Large intestine (tissue), 3 donors: ENCODE results near the gene NPSR1. TPM values are rescaled to one million over a fixed set of nuclear protein-coding genes. Genes with fewer than 3 reads are reported as not detected.
"Not testable (repeated sequence)": the region's sequence is repeated elsewhere in the genome, so short reads cannot be mapped to it uniquely, and the experiment has no call there.

Source experiments
- DNase-seq, 2 donors: peaks; one replicate each; pipeline versions ENCODE4 v3.0.0 to v3.0.0-alpha.2; 2013
- H3K27ac ChIP-seq: one replicate; pipeline ENCODE4 v1.5.1; 2013; ENCODE audit warnings: low read length
- H3K27me3 ChIP-seq: 2 replicates; pipeline ENCODE4 v1.6.1; 2013; ENCODE audit warnings: low read length; ENCODE audit not compliant: control insufficient read depth, insufficient read depth
- H3K36me3 ChIP-seq: 2 replicates; pipeline ENCODE4 v1.6.1; 2013; ENCODE audit warnings: low read length; ENCODE audit not compliant: control insufficient read depth, insufficient read depth
- H3K4me1 ChIP-seq: one replicate; pipeline ENCODE4 v1.6.1; 2013; ENCODE audit warnings: low read length; ENCODE audit not compliant: control insufficient read depth, insufficient read depth
- H3K4me3 ChIP-seq: one replicate; pipeline ENCODE4 v1.5.1; 2013; ENCODE audit warnings: low read length
- H3K9me3 ChIP-seq: one replicate; pipeline ENCODE4 v1.6.1; 2013; ENCODE audit warnings: mild to moderate bottlenecking, low read depth, low read length, moderate library complexity; ENCODE audit not compliant: control insufficient read depth
- WGBS: methylation state at CpG from one replicate; pipeline ENCODE4 v1.1.5; 2013; ENCODE audit warnings: low lambda C conversion rate; ENCODE audit not compliant: insufficient coverage; 5-methylcytosine and 5-hydroxymethylcytosine counted together
- polyA plus RNA-seq: library from polyadenylated mRNA; unstranded; fragments of 120-200 nt; gene quantifications from one replicate; pipeline ENCODE4 v1.2.1, GENCODE V29; 2013

NPSR1 gene
- polyA plus RNA-seq, 1 donor, result 0.16 TPM

DNA sequence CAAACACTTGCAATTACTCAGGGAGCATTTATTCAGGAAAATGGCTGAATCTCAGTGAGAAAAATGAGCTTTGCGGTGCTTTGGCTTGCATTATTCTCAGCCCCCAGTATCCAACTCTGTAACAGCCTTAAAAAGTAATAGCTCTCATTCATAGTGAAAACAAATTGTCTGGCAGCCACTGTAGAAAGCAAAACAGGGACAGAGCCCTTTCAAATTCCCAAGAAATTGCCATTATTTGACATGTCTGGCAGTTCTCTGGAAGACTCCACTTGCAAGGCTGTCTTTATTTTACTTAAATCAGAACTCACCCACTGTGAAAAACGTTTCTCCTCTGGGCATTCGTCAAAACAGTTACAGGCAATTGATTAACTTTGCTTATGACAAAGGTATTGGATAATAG is 122.5 kb downstream of the NPSR1 start:
- Histone ChIP-seq H3K9me3 (peaks cover 4% of the 10 kb centered on the region), H3K27ac (no peak overlapping the region), H3K4me3 (no peak overlapping the region), H3K36me3 (no peaks in the 10 kb centered on the region), H3K4me1 (no peaks in the 10 kb centered on the region), H3K27me3 (no peaks in the 10 kb centered on the region)
- 83% methylated on average over 1 of the region's 3 CpGs for whole genome bisulfite sequencing
- no peak for DNase-seq

- H3K9me3 ChIP-seq, result no peaks in the 10 kb centered on the region
- no peaks in the 10 kb centered on the region for H3K4me1 ChIP-seq
- no peak for DNase-seq
- H3K27me3 ChIP-seq, result no peaks in the 10 kb centered on the region
- no peaks in the 10 kb centered on the region for H3K36me3 ChIP-seq
- WGBS, result 33% methylated on average over 1 of the region's 1 CpG
- H3K4me3 ChIP-seq, result no peak overlapping the region
- H3K27ac ChIP-seq, result no peak overlapping the region
Measured at GRCh38 chr7:34787586-34787985, 129.6 kb downstream of the NPSR1 start.

DNA sequence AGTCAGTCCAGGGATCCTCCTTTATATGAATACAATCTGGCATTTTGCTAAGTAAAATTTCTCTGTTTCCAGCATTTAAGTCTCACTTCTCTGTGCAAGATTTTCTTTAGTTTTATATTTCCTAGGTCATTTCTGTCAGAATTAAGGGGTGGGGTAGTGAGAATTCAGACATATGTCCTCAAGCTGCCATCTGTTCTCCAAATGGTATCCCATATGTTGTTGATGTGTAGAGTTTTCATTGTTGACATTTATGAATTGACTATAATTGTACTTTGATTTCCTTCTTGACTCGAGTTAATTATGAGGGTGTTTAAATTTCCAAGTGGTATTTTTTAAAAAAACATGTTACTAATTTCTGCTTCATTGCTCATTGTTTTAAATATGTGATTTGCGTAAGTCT is 148.8 kb downstream of the NPSR1 start:
- DNase-seq, result no peak
- Histone ChIP-seq H3K27me3 (no peaks in the 10 kb centered on the region), H3K36me3 (no peaks in the 10 kb centered on the region), H3K4me3 (no peak overlapping the region), H3K27ac (no peak overlapping the region), H3K4me1 (no peaks in the 10 kb centered on the region), H3K9me3 (peaks cover 5% of the 10 kb centered on the region)
- 100% methylated on average over 1 of the region's 2 CpGs for WGBS

- Histone ChIP-seq H3K27me3 (no peaks in the 10 kb centered on the region), H3K36me3 (no peaks in the 10 kb centered on the region), H3K4me3 (no peak overlapping the region), H3K27ac (no peak overlapping the region), H3K4me1 (no peaks in the 10 kb centered on the region), H3K9me3 (peaks cover 5% of the 10 kb centered on the region)
- WGBS, result 100% methylated on average over 1 of the region's 7 CpGs
- no peak for DNase-seq
Measured at GRCh38 chr7:34807548-34808340, 149.7 kb downstream of the NPSR1 start.

- DNase-seq, H3K27ac ChIP-seq, H3K36me3 ChIP-seq, H3K27me3 ChIP-seq, H3K9me3 ChIP-seq, H3K4me1 ChIP-seq, H3K4me3 ChIP-seq: not testable (repeated sequence)
- WGBS, result no CpG with 5 or more reads among the region's 7 CpGs
Measured at GRCh38 chr7:34814203-34814842, 156.3 kb downstream of the NPSR1 start.

DNA sequence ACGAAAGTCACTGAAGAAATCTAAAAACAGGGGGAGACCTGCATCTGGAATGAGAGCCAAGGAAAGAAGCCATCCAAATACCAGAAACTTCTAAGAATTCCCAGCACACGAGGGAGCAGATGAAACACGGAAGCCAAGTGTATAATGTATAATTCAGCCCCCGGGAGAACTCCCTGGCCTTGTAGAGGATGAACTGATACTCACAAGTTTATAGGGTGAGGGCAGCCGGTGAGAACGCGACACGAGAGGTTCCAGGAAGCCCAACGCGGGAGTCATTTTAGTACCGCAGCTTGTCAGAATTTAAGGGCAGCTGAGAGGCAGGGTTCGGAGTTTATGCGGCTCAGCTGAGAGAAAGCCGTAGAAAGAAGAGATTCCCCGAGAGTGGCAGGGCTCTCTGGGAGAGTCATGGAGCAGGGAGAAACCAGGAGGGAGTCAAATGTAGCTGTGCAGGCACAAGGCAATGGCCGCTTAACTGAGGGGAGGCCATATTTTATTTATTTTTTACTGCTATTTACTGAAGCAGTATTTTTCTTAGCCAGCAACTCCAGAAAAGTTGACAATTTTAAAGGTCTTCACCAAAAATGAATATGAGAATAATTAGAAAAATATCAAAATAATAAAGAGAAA is 164.0 kb downstream of the NPSR1 start:
- no CpG with 5 or more reads among the region's 16 CpGs for WGBS
- Histone ChIP-seq H3K27me3 (no peaks in the 10 kb centered on the region), H3K4me1 (no peaks in the 10 kb centered on the region), H3K36me3 (no peaks in the 10 kb centered on the region), H3K9me3 (no peaks in the 10 kb centered on the region), H3K27ac (no peak overlapping the region), H3K4me3 (no peak overlapping the region)
- no peak for DNase-seq

- Histone ChIP-seq H3K27ac (no peak overlapping the region), H3K27me3 (no peaks in the 10 kb centered on the region), H3K9me3 (no peaks in the 10 kb centered on the region), H3K36me3 (no peaks in the 10 kb centered on the region), H3K4me3 (no peak overlapping the region), H3K4me1 (no peaks in the 10 kb centered on the region)
- 67% methylated on average over 1 of the region's 7 CpGs for WGBS
- peak; percentile 16 to 17 for DNase-seq
Measured at GRCh38 chr7:34823650-34824258, 165.7 kb downstream of the NPSR1 start.

GRCh38 chr7:34825221-34825620 is 167.2 kb downstream of the NPSR1 start:
- no CpG with 5 or more reads among the region's 2 CpGs for WGBS
- H3K27me3 ChIP-seq, result no peaks in the 10 kb centered on the region
- H3K9me3 ChIP-seq, result no peaks in the 10 kb centered on the region
- DNase-seq, result no peak
- no peak overlapping the region for H3K4me3 ChIP-seq
- H3K27ac ChIP-seq, result no peak overlapping the region
- H3K4me1 ChIP-seq, result no peaks in the 10 kb centered on the region
- H3K36me3 ChIP-seq, result no peaks in the 10 kb centered on the region

DNA sequence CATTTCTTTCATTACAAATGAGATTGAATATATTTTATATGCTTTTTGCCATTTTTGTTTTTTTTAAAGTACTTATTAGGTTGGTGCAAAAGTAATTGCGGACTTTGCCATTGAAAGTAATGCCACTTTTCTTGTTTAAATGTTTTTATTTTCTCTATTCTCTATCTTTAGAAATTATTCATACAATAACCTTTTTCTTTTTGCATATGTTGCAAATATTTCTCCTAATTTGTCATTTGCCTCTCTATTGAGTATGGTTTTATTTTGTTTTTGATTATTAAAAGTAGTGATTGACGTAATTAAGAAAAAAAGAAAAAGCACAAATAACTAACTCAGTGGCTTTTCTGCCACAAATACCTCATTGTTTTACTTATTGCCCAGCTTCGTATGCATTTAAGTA is 172.4 kb downstream of the NPSR1 start:
- Histone ChIP-seq H3K4me1 (no peaks in the 10 kb centered on the region), H3K4me3 (no peak overlapping the region), H3K27ac (no peak overlapping the region), H3K27me3 (no peaks in the 10 kb centered on the region), H3K9me3 (no peaks in the 10 kb centered on the region), H3K36me3 (no peaks in the 10 kb centered on the region)
- 71% methylated on average over 2 of the region's 3 CpGs for whole genome bisulfite sequencing
- DNase-seq, result no peak

DNA sequence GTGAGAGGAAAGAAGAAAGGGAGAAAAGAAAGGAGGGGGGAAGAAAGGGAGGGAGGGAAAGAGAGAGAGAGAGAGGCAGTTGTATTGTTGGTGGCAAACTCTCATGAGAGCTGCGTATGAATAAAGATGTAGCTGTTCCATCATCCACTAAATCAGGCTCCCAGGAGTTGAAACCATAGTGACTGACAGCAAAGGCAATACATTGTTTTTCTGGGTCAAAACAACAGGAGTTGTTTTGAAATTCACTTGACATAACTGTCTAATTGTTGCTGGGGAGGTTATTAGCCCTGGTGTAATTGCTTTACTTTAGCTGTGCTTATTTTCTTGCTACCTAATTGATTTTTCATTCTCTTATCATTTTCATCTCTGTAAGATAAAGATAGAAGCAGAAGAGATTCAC is 173.4 kb downstream of the NPSR1 start:
- no peaks in the 10 kb centered on the region for H3K4me1 ChIP-seq
- H3K4me3 ChIP-seq, result no peak overlapping the region
- no peak overlapping the region for H3K27ac ChIP-seq
- no peaks in the 10 kb centered on the region for H3K36me3 ChIP-seq
- no peak for DNase-seq
- H3K27me3 ChIP-seq, result no peaks in the 10 kb centered on the region
- WGBS, result no CpG with 5 or more reads among the region's 1 CpG
- H3K9me3 ChIP-seq, result no peaks in the 10 kb centered on the region
